ENCODE measurements around the gene ACSL3.

Gene ACSL3

GRCh38 chr2:222882484-222882928 lies 21.7 kb downstream of the ACSL3 start:
- H3K4me3 ChIP-seq (ENCODE audit: low read depth, low read length) = no peak overlapping the region
- peaks cover 2% of the 10 kb centered on the region; the same call in 1 of the 2 replicates for H3K36me3 ChIP-seq (ENCODE audit: insufficient read depth, low read length)
- no peak overlapping the region for H3K27ac ChIP-seq (ENCODE audit: low read depth, low read length)
- peaks cover 46% of the 10 kb centered on the region for H3K4me1 ChIP-seq (ENCODE audit: control insufficient read depth, insufficient read depth, low read length, unreplicated experiment)
- H2AFZ ChIP-seq (ENCODE audit: low read length, unreplicated experiment) = no peak overlapping the region
- H3K79me2 ChIP-seq (ENCODE audit: control insufficient read depth, insufficient read depth, low read length, unreplicated experiment) = peaks cover 90% of the 10 kb centered on the region
- no peaks in the 10 kb centered on the region for H3K27me3 ChIP-seq (ENCODE audit: insufficient read depth, low read length)

- Histone ChIP-seq H3K27me3 (ENCODE audit: insufficient read depth, low read length) (no peaks in the 10 kb centered on the region), H3K36me3 (ENCODE audit: insufficient read depth, low read length) (peaks cover 3% of the 10 kb centered on the region), H2AFZ (ENCODE audit: low read length, unreplicated experiment) (no peak overlapping the region), H3K79me2 (ENCODE audit: control insufficient read depth, insufficient read depth, low read length, unreplicated experiment) (peaks cover 88% of the 10 kb centered on the region), H3K27ac (ENCODE audit: low read depth, low read length) (no peak overlapping the region), H3K4me1 (ENCODE audit: control insufficient read depth, insufficient read depth, low read length, unreplicated experiment) (peaks cover 38% of the 10 kb centered on the region), H3K4me3 (ENCODE audit: low read depth, low read length) (no peak overlapping the region)
Observed at GRCh38 chr2:222883420-222883819, 22.6 kb downstream of the ACSL3 start.

- Histone ChIP-seq H2AFZ (ENCODE audit: low read length, unreplicated experiment) (no peak overlapping the region), H3K4me1 (ENCODE audit: control insufficient read depth, insufficient read depth, low read length, unreplicated experiment) (peaks cover 32% of the 10 kb centered on the region), H3K4me3 (ENCODE audit: low read depth, low read length) (no peak overlapping the region), H3K79me2 (ENCODE audit: control insufficient read depth, insufficient read depth, low read length, unreplicated experiment) (peaks cover 88% of the 10 kb centered on the region), H3K27me3 (ENCODE audit: insufficient read depth, low read length) (no peaks in the 10 kb centered on the region), H3K36me3 (ENCODE audit: insufficient read depth, low read length) (peaks cover 5% of the 10 kb centered on the region), H3K27ac (ENCODE audit: low read depth, low read length) (no peak overlapping the region)
Observed at GRCh38 chr2:222884114-222884771, 23.4 kb downstream of the ACSL3 start.

- Histone ChIP-seq H3K36me3 (ENCODE audit: insufficient read depth, low read length) (peaks cover 7% of the 10 kb centered on the region), H3K4me3 (ENCODE audit: low read depth, low read length) (no peak overlapping the region), H3K27me3 (ENCODE audit: insufficient read depth, low read length) (no peaks in the 10 kb centered on the region), H3K27ac (ENCODE audit: low read depth, low read length) (no peak overlapping the region), H2AFZ (ENCODE audit: low read length, unreplicated experiment) (no peak overlapping the region), H3K4me1 (ENCODE audit: control insufficient read depth, insufficient read depth, low read length, unreplicated experiment) (peaks cover 31% of the 10 kb centered on the region), H3K79me2 (ENCODE audit: control insufficient read depth, insufficient read depth, low read length, unreplicated experiment) (peaks cover 88% of the 10 kb centered on the region)
Observed at GRCh38 chr2:222884805-222885424, 24.1 kb downstream of the ACSL3 start.

GRCh38 chr2:222887124-222887523 lies 26.3 kb downstream of the ACSL3 start:
- peaks cover 87% of the 10 kb centered on the region for H3K79me2 ChIP-seq (ENCODE audit: control insufficient read depth, insufficient read depth, low read length, unreplicated experiment)
- peaks cover 40% of the 10 kb centered on the region for H3K4me1 ChIP-seq (ENCODE audit: control insufficient read depth, insufficient read depth, low read length, unreplicated experiment)
- no peaks in the 10 kb centered on the region for H3K27me3 ChIP-seq (ENCODE audit: insufficient read depth, low read length)
- H3K27ac ChIP-seq (ENCODE audit: low read depth, low read length) = no peak overlapping the region
- no peak overlapping the region for H2AFZ ChIP-seq (ENCODE audit: low read length, unreplicated experiment)
- H3K36me3 ChIP-seq (ENCODE audit: insufficient read depth, low read length) = peaks cover 7% of the 10 kb centered on the region
- no peak overlapping the region for H3K4me3 ChIP-seq (ENCODE audit: low read depth, low read length)

- Histone ChIP-seq H3K4me3 (ENCODE audit: low read depth, low read length) (no peak overlapping the region), H3K79me2 (ENCODE audit: control insufficient read depth, insufficient read depth, low read length, unreplicated experiment) (peaks cover 88% of the 10 kb centered on the region), H3K27me3 (ENCODE audit: insufficient read depth, low read length) (no peaks in the 10 kb centered on the region), H3K36me3 (ENCODE audit: insufficient read depth, low read length) (peaks cover 7% of the 10 kb centered on the region), H3K27ac (ENCODE audit: low read depth, low read length) (no peak overlapping the region), H2AFZ (ENCODE audit: low read length, unreplicated experiment) (no peak overlapping the region), H3K4me1 (ENCODE audit: control insufficient read depth, insufficient read depth, low read length, unreplicated experiment) (peaks cover 49% of the 10 kb centered on the region)
Observed at GRCh38 chr2:222888716-222889115, 27.9 kb downstream of the ACSL3 start.

GRCh38 chr2:222891890-222892289 lies 31.1 kb downstream of the ACSL3 start:
- Histone ChIP-seq H3K4me3 (ENCODE audit: low read depth, low read length) (peak overlapping the region; percentile 72), H2AFZ (ENCODE audit: low read length, unreplicated experiment) (peak overlapping the region; percentile 10), H3K27me3 (ENCODE audit: insufficient read depth, low read length) (no peaks in the 10 kb centered on the region), H3K79me2 (ENCODE audit: control insufficient read depth, insufficient read depth, low read length, unreplicated experiment) (peaks cover 75% of the 10 kb centered on the region), H3K27ac (ENCODE audit: low read depth, low read length) (peak overlapping the region; percentile 89), H3K36me3 (ENCODE audit: insufficient read depth, low read length) (peaks cover 7% of the 10 kb centered on the region), H3K4me1 (ENCODE audit: control insufficient read depth, insufficient read depth, low read length, unreplicated experiment) (peaks cover 37% of the 10 kb centered on the region)

GRCh38 chr2:222892321-222892720 lies 31.5 kb downstream of the ACSL3 start:
- Histone ChIP-seq H3K79me2 (ENCODE audit: control insufficient read depth, insufficient read depth, low read length, unreplicated experiment) (peaks cover 70% of the 10 kb centered on the region), H3K27ac (ENCODE audit: low read depth, low read length) (peak overlapping the region; percentile 89), H3K36me3 (ENCODE audit: insufficient read depth, low read length) (peaks cover 6% of the 10 kb centered on the region)

GRCh38 chr2:222892761-222893160 lies 31.9 kb downstream of the ACSL3 start:
- no peaks in the 10 kb centered on the region for H3K27me3 ChIP-seq (ENCODE audit: insufficient read depth, low read length)
- peak overlapping the region; percentile 89 for H3K27ac ChIP-seq (ENCODE audit: low read depth, low read length)

More at GRCh38 chr2:222892321-222892720, 31.5 kb downstream of the ACSL3 start:
- H3K4me3 ChIP-seq (ENCODE audit: low read depth, low read length) = peak overlapping the region; percentile 72
- H3K4me1 ChIP-seq (ENCODE audit: control insufficient read depth, insufficient read depth, low read length, unreplicated experiment) = peaks cover 33% of the 10 kb centered on the region
- H3K27me3 ChIP-seq (ENCODE audit: insufficient read depth, low read length) = no peaks in the 10 kb centered on the region
- peak overlapping the region; percentile 10 for H2AFZ ChIP-seq (ENCODE audit: low read length, unreplicated experiment)

GRCh38 chr2:222893716-222894115 lies 32.9 kb downstream of the ACSL3 start:
- peaks cover 4% of the 10 kb centered on the region; the same call in 1 of the 2 replicates for H3K36me3 ChIP-seq (ENCODE audit: insufficient read depth, low read length)
- no peak overlapping the region for H2AFZ ChIP-seq (ENCODE audit: low read length, unreplicated experiment)
- H3K4me1 ChIP-seq (ENCODE audit: control insufficient read depth, insufficient read depth, low read length, unreplicated experiment) = peaks cover 30% of the 10 kb centered on the region
- no peaks in the 10 kb centered on the region for H3K27me3 ChIP-seq (ENCODE audit: insufficient read depth, low read length)
- H3K79me2 ChIP-seq (ENCODE audit: control insufficient read depth, insufficient read depth, low read length, unreplicated experiment) = peaks cover 68% of the 10 kb centered on the region
- H3K27ac ChIP-seq (ENCODE audit: low read depth, low read length) = no peak overlapping the region
- no peak overlapping the region for H3K4me3 ChIP-seq (ENCODE audit: low read depth, low read length)

More at GRCh38 chr2:222892761-222893160, 31.9 kb downstream of the ACSL3 start:
- peaks cover 67% of the 10 kb centered on the region for H3K79me2 ChIP-seq (ENCODE audit: control insufficient read depth, insufficient read depth, low read length, unreplicated experiment)
- H3K4me3 ChIP-seq (ENCODE audit: low read depth, low read length) = peak overlapping the region; percentile 72
- H2AFZ ChIP-seq (ENCODE audit: low read length, unreplicated experiment) = no peak overlapping the region
- peaks cover 4% of the 10 kb centered on the region for H3K36me3 ChIP-seq (ENCODE audit: insufficient read depth, low read length)
- peaks cover 30% of the 10 kb centered on the region for H3K4me1 ChIP-seq (ENCODE audit: control insufficient read depth, insufficient read depth, low read length, unreplicated experiment)

GRCh38 chr2:222895144-222895543 lies 34.3 kb downstream of the ACSL3 start:
- no peaks in the 10 kb centered on the region for H3K36me3 ChIP-seq (ENCODE audit: insufficient read depth, low read length)
- no peak overlapping the region for H3K4me3 ChIP-seq (ENCODE audit: low read depth, low read length)
- H3K4me1 ChIP-seq (ENCODE audit: control insufficient read depth, insufficient read depth, low read length, unreplicated experiment) = peaks cover 37% of the 10 kb centered on the region
- no peak overlapping the region for H3K27ac ChIP-seq (ENCODE audit: low read depth, low read length)
- no peaks in the 10 kb centered on the region for H3K27me3 ChIP-seq (ENCODE audit: insufficient read depth, low read length)
- H2AFZ ChIP-seq (ENCODE audit: low read length, unreplicated experiment) = no peak overlapping the region
- H3K79me2 ChIP-seq (ENCODE audit: control insufficient read depth, insufficient read depth, low read length, unreplicated experiment) = peaks cover 68% of the 10 kb centered on the region
